HFFc6 (cell line): ENCODE results near the gene FOXK2. TPM values are rescaled to one million over a fixed set of nuclear protein-coding genes. Genes with fewer than 3 reads are reported as not detected.

ENCODE experiments used
- total RNA-seq, 6 experiments: library from RNA; stranded (reverse); fragmentation: NEBNext Ultra II Directional; extraction: Animal tissue kit (Norgen Biotek cat#: 25700); gene quantifications; 2 replicates in 1 of 6; 3 replicates in 5 of 6; pipeline ENCODE4 v1.2.3, GENCODE V29; 2021

FOXK2 gene
- total RNA-seq, 6 experiments from 2014 or later: 38.6 to 46.3 (median 41.1) TPM

Other genes with a start within 250 kb of the FOXK2 start
- gene CSNK1D, start 246.0 kb upstream of the FOXK2 start, total RNA-seq: 100 to 1,000 TPM; 116 to 128 (median 118) TPM
- under 1 TPM in 1 of 6 experiments, not detected in 5; 0.20 TPM for gene CD7, start 202.1 kb upstream of the FOXK2 start, total RNA-seq
- gene SECTM1, start 186.0 kb upstream of the FOXK2 start, total RNA-seq: 1 to 10 TPM; 1.7 to 3.9 (median 2.8) TPM
- gene TEX19, start 160.5 kb upstream of the FOXK2 start, total RNA-seq: under 1 TPM in 2 of 6 experiments, not detected in 4; 0.10 to 0.14 TPM
- not detected for gene UTS2R, start 148.0 kb upstream of the FOXK2 start, total RNA-seq
- gene HEXD, start 101.4 kb upstream of the FOXK2 start, total RNA-seq: 1 to 10 TPM; 4.3 to 6.8 (median 5.6) TPM
- gene OGFOD3, start 101.1 kb upstream of the FOXK2 start, total RNA-seq: 10 to 100 TPM; 26.5 to 31.2 (median 27.9) TPM
- 10 to 100 TPM; 47.4 to 60.5 (median 48.7) TPM for gene CYBC1, start 69.0 kb upstream of the FOXK2 start, total RNA-seq
- gene NARF, start 61.0 kb upstream of the FOXK2 start, total RNA-seq: 10 to 100 TPM; 25.2 to 38.1 (median 28.8) TPM
- gene WDR45B, start 128.7 kb downstream of the FOXK2 start, total RNA-seq: 10 to 100 TPM; 60.6 to 73.5 (median 66.3) TPM
- gene RAB40B, start 179.0 kb downstream of the FOXK2 start, total RNA-seq: 10 to 100 TPM in 2 of 6 experiments, 1 to 10 TPM in 4; 8.0 to 14.8 (median 9.3) TPM
- gene FN3KRP, start 197.0 kb downstream of the FOXK2 start, total RNA-seq: 10 to 100 TPM; 27.7 to 36.3 (median 33.7) TPM
- gene FN3K, start 215.9 kb downstream of the FOXK2 start, total RNA-seq: 1 to 10 TPM in 5 of 6 experiments, under 1 TPM in 1; 0.96 to 2.9 (median 1.6) TPM
- 10 to 100 TPM; 47.3 to 67.6 (median 62.5) TPM for gene TBCD, start 232.3 kb downstream of the FOXK2 start, total RNA-seq